NCI-H2227 (cell line): ENCODE results near the gene MAST3.

Source experiments
- DNase-seq: peaks from one replicate; lab custom pipeline; 2025; ENCODE audit not compliant: unreplicated experiment; lab: John Stamatoyannopoulos, UW

MAST3 gene

DNA sequence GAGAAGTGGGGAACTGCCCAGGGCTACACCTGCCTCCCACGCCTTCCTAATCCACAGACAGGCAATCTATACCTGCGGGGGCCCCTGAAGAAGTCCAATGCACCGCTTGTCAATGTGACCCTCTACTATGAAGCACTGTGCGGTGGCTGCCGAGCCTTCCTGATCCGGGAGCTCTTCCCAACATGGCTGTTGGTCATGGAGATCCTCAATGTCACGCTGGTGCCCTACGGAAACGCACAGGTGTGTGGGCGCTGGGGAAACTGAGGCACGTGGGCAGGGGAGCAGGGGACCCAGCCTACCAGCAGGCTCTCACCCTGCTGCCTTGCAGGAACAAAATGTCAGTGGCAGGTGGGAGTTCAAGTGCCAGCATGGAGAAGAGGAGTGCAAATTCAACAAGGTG, 77.4 kb downstream of the MAST3 start:
- DNase-seq, result no peak

DNA sequence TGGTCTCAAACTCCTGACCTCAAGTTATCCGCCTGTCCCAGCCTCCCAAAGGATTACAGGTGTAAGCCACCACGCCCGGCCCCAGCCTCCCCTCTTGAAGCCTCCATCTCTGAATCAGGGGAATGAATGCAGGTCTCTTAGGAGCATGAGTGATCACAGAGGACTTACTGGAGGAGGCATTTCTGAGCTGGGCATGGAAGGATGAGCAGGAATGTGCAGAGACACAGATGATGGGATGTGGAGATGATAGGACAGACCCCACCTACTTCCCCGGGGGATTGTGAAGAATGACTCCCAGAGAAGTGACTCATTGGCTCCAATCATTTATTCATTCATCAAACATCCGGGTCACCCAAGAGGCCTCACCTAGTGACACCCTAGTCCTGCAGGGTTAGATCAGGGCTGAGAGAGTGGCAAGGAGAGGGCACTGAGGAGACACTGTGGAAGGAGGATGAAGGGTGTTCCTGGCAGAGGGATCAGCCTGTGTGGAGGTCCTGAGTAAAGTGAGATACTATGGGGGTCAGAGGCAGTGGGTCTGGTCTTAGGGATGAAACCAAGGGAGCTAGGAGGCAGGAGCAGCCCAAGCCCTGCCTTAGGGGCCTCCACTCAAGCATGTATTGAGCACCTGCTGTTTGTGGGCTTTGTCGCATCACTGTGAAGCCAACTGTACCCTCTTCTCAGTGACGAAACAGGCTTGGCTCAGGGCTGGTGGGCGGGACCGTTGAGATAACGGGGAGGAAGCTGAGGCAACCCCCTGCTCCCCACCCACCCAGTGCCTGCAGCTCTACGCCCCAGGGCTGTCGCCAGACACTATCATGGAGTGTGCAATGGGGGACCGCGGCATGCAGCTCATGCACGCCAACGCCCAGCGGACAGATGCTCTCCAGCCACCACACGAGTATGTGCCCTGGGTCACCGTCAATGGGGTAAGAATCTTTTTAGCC, 79.1 kb downstream of the MAST3 start:
- DNase-seq, result no peak

DNA sequence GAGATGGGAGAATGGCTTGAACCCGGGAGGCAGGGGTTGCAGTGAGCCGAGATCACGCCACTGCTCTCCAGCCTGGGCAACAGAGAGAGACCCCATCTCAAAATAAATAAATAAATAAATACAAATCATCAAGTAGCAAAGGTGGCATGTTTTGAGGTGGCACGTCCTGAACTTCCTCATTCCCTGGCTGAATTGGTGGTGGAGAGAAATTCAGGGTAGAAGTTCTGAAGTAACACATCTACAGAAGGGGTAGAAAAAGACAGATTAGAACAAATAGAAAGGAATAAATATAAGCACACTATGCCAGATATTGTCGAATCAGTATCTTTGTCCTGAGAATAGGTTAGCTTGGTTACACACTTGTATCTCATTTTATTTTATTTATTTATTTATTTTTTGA, 82.4 kb downstream of the MAST3 start:
- DNase-seq, result no peak

DNA sequence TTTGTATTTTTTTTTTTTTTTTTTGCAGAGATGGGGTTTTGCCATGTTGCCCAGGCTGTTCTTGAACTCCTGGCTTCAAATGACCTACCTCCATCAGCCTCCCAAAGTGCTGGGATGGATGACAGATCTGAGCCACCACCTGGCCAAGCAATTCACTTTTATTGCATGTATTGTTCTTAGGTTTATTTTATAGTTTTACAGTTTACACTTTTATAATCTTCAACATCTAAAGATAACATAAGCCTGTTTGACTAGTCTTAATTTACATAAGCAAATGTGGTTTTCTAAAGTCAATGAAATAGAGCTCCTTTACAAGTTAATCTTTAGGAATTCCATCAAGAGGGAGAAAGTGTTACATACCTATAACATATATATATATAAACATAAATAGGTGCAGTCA, 86.0 kb downstream of the MAST3 start:
- DNase-seq, result no peak

DNA sequence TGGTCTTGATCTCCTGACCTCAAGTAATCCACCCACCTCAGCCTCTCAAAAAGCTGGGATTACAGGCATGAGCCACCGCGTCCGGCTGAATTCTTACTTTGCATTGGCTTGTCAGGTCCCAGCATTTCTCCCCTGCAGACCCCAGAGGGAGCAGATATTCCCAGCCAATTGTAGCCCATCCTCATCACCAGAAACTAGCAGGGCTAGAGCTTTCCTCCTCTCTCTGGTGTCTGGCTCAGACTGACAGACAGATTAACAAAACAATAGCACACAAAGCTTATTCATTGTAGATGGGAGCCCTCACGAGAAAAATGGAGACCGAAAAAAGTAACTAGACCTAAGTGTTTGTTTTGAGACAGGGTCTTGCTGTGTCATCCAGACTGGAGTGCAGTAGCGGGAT, 88.0 kb downstream of the MAST3 start:
- DNase-seq, result no peak

DNA sequence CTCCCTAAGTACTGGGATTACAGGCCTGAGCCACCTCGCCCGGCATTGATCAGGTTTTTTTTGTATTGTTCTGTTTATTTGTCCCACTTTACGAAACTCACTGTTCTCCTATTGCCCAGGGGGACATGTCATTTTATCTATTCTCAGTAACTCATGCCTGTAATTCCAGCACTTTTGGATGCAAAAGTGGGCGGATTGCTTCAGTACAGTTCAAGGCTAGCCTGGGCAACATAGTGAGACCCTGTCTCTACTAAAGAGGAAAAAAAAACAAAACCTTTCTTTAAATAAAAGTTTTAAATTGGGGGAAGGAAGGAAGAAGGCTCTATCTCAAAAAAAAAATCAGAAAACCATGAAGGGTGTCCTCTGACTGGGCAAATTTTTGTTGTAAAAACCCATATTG, 92.7 kb downstream of the MAST3 start:
- no peak for DNase-seq

DNA sequence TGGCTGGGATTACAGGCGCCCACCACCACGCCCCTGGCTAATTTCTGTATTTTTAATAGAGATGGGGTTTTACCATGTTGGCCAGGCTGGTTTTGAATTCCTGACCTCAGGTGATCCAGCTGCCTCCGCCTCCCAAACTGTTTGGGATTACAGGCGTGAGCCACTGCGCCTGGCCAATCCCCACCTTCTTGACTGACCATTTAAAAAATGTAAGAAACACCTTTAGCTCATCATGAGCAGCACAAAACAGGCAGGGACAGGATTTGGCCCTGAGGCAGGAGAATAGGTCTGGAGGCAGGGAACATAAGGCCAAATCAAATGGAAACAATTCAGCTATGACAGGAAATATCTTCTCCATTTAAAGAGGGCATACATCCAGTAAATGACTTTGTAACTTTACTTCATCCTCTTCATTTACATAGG, 94.1 kb downstream of the MAST3 start:
- DNase-seq, result no peak

DNA sequence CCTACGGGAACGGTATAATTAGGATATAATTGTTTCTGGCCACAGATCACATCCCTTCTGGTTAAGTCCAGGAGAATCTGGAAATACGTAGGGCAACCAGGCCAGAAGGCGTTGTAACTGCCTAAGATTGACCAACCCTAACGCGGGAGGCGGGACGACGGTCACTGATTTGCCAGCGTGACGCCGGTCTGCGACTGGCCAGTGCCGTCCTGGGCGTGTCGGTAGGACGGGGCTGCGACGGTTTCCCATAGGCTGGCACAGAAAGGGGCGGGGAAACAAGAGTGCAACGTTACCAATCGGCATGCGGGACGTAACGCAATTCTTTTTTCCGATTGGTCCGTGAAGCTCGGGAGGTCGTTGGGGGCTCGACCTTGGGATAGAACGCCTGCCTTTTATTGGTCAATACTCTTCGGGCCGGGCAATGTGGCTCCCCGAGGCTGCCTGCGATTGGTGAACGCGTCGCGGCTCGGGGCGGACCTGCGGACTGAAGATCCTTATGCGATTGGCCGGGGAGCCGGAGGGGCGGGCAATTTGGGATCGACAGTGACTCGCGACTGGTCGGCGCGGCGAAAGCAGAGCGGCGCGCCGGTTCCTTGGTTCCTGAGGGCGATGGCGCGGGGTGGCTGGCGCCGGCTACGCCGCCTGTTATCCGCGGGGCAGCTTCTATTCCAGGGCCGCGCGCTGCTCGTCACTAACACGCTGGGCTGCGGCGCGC, 95.3 kb downstream of the MAST3 start, which contains the start of gene MPV17L2:
MPV17L2 (plus strand) TSS at position 546 of the 715 bp plus-strand sequence; CDS start at position 610, 64 bp downstream.
- DNase-seq, result peak; percentile 99

DNA sequence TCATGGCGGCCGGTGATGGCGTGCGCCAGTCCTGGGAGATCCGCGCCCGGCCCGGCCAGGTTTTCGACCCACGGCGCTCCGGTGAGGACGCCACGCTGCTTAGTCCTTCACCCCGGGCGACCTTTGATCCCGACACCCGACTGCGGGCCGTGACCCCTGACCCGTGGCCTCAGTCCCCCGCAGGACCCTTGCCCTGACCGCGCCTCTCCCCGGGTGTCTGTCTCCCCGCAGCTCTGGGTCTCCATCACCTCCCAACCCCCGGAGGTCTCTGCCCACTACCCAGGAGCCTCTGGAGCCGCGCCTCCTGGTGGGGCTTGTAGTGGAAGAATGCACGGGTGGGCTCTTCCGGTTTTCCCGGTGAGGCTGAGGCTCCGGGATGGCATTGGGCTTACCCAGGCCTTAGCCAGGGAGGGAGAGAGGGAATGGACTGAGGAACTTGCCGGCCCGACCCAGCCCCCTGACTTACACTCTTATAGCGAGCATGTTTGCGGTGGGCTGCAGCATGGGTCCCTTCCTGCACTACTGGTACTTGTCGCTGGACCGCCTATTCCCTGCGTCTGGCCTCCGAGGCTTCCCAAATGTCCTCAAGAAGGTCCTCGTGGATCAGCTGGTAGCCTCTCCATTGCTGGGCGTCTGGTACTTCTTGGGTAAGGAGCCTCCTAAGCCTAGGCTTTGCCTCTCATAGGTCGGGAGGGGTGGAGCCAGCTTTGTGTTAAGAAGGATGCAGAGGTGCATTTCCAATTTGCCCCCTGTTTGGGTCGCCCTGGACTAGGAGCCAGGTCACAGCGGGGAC, 96.0 kb downstream of the MAST3 start:
- DNase-seq, result peak; percentile 38

DNA sequence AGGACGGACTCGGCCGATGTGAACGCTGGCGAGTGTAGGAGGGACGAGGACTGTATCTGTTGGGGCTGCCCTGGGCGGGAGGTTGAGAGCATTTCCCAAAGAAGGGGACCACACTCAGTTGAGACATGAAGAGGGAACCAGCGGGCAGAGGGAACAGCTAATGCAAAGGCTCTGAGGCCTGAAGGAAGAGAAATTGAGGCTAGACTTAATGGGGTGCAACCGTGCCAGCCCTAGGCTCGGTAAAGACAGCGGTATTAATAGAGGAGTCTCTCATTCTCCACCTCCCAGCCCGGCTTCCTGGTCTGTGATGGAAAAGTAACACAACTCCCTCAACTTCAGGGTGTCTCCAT, 96.6 kb downstream of the MAST3 start:
- no peak for DNase-seq

DNA sequence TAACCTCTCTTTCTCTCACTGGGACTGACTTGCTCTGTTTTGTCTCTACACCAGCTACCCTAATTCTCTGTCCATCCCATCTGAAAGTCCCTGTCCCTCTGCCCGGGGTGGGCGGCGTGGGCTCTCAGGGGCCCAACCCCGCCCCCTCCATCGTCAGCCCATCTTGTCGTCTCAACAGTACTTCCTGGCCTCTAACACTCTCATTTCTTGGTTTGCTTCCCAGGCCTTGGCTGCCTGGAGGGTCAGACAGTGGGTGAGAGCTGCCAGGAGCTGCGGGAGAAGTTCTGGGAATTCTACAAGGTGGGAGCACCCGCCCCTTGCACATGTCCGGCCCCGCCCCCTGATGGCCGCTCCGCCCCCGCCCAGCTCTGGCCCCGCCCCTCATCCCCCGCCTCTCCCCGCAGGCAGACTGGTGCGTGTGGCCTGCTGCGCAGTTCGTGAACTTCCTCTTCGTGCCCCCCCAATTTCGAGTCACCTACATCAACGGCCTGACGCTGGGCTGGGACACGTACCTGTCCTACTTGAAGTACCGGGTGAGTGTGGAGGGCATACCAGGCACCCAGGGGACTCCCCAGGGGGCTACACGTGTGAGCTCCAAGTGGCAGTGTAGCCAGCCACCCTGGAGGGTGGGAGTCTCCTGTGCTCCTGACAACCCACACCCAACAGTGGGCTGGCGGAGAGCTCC, 97.1 kb downstream of the MAST3 start:
- peak; percentile 18 for DNase-seq

DNA sequence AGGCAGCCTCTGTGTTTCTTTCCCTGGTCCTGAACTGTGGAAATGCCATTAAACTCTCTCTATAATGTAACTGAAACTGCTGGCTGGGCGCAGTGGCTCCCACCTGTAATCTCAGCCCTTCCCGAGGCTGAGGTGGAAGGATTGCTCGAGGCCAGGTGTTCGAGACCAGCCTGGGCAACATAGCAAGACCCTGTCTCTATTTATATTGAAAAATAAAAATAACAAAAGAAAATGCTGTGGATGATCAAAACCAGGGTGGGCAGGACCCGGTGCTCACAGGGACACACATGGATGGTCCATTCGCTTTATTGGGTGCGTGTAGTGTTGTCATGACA, 98.9 kb downstream of the MAST3 start:
- DNase-seq, result no peak

DNA sequence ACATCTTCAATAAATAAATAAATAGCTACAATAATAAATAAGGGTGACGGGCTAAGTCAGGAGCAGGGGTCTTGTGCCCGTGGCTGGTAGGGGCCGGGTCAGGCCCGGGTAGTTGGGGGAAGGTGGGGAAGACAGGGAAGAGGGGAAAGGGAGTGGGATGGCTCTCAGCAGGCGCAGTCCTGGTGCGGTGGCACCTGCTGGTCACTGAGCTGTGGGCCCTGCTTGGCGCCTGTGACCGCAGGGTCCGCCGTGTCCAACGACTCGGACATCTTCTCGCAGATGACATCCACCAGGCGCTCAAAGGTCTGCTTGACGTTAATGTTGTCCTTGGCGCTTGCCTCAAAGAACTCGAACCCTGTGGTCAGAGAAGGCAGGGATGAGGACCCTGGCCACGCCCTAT, 99.7 kb downstream of the MAST3 start:
- DNase-seq, result no peak

DNA sequence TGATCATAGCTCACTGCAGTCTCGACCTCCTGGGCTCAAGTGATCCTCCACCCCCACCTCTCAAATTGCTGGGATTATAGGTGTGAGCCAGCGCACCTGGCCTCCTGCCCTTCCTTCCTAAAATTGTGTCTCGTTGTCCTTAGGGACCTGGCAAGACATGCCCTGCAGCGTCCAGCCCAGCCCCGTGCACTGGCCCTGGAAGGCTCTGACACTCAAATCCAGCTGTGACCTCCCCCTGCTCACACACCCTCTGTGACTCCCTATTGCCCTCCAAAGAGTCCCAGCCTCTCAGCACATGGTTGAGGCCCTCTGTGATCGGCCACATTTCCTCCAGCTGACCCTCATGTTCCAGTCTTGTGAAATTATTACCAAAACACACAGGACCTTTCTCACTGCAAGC, 100.4 kb downstream of the MAST3 start:
- DNase-seq, result no peak

DNA sequence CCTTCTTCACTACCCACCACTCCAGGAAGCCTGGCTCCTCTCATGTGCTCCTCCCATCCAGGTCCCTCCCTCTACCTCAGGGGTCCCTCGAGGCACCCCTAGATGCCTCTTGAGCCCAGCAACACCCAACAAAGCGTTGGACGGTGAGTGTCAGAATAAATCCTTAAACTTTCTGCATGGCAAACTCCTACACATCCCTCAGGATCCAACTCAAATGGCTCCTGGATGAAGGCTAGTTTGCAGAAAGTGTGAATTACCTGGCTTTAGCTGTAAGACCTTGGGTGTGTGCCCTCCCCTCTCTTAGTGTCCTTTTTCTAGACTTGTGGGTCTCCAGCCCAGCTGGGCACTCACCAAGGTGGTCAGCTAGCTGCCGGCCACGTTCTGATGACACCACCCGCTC, 100.8 kb downstream of the MAST3 start:
- no peak for DNase-seq
